Gastroesophageal sphincter (tissue), 3 donors: ENCODE measurements around the gene IGSF9.

Experiments
- CTCF ChIP-seq, 4 experiments: fragments of 200-600 bp in 2 of 4; fragments of 450-650 bp in 2 of 4; sonication (generic) in 1 of 4; IDR thresholded peaks; one replicate each; pipeline ENCODE4 v1.5.1; 2017 to 2019; ENCODE audit warnings: antibody characterized with exemption in 4 of 4, mild to moderate bottlenecking in 2 of 4, moderate library complexity in 2 of 4
- EP300 ChIP-seq: sonication (generic); formaldehyde crosslinking; IDR thresholded peaks from one replicate; pipeline ENCODE4 v1.6.1; 2017; ENCODE audit warnings: antibody characterized with exemption, mild to moderate bottlenecking
- POLR2A ChIP-seq, 2 donors: fragments of 450-650 bp; IDR thresholded peaks; one replicate each; pipeline ENCODE4 v1.6.1; 2017; ENCODE audit warnings: antibody characterized with exemption in 2 of 2, mild to moderate bottlenecking in 2 of 2, moderate library complexity in 1 of 2

GRCh38 chr1:159958719-159959380 is 13.4 kb upstream of the IGSF9 start:
- TF ChIP-seq CTCF (IDR thresholded peaks at IDR 0.05) (no peak), POLR2A (IDR thresholded peaks at IDR 0.05) (no peak), EP300 (no peak)
